ENCODE data around the gene IER2. TPM values are rescaled to one million over a fixed set of nuclear protein-coding genes. Genes with fewer than 3 reads are reported as not detected.
A peak's percentile ranks its signal among the peaks of the same experiment; 100 is the strongest.

Gene IER2
- total RNA-seq, result 17.3 TPM
- long read RNA-seq, transcript IER2-203 (1 exons, 2,934 nt), result major isoform, 47 of 47 reads
- long read RNA-seq, partial matches to known transcripts, result 0 of 47 reads
- long read RNA-seq, other reads (novel, unspliced or antisense), result 0 of 47 reads

DNA sequence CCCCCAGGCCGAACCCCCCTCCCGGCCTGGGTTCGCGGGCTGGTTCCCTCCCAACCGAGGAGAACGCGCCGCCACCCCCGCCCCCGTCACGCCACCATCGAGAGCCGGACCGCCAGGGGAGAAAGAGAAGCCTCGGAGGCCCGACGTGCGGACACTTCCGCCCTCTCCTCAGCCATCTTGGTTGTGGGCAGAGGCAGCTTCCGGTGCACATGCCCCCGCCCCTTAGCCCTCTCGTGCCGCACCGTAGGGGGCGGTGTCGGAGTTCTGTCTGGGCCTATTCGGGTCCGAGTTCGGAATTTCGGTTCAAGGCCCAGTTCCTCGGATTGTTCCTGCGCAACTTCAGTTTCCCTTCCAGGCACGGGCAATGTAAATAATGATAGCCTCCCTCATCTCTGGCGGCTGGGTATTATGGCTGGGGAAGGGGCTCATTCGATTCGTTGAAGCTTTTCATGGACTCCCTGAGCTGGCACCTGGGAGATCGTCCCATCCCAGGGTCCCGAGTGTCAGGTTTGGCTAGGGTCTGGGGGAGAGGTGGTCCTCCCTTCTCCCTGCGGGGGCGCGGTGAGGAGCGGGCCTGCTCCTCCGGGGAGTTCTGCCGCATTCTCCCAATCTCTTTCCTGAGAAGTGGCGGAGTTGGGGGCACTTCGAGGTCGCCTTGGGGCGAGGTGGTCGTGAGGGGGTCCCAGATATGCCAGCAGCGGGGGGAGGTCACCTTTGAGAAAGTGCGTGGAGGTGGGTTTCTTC lies at the start of gene IER2, which contains the start of gene STX10:
TSS of gene IER2 (plus strand) at position 225 of the 744 bp plus-strand sequence. CDS start 2,776 bp downstream, outside the sequence.
TSS of gene STX10 (minus strand) at position 189 of the 744 bp plus-strand sequence. CDS start 202 bp downstream, outside the sequence.
- peak; percentile 65 for TF ChIP-seq CTCF (IDR thresholded peaks at IDR 0.05; ENCODE audit: borderline replicate concordance)
- peak within 1 kb of the TSS; percentile 91 for H3K4me3 ChIP-seq
- intact Hi-C loops (cut with micrococcal nuclease), result no loop called here
- peaks cover 61% of the 10 kb centered on the region for H3K4me1 ChIP-seq
- DNase-seq, result peak; percentile 96
- no peaks in the 10 kb centered on the region for H3K27me3 ChIP-seq (ENCODE audit: low read depth)
- H3K9me3 ChIP-seq (replicated peaks), result no peaks in the 10 kb centered on the region
- H3K27ac ChIP-seq (replicated peaks), result peak within 1 kb of the TSS; percentile 99
- H3K36me3 ChIP-seq, result peaks cover 15% of the 10 kb centered on the region

GRCh38 chr19:13100841-13101589 lies 49.2 kb upstream of the IER2 start:
- DNase-seq, result no peak
- Histone ChIP-seq H3K9me3 (replicated peaks) (no peaks in the 10 kb centered on the region), H3K36me3 (no peaks in the 10 kb centered on the region), H3K27ac (replicated peaks) (peak overlapping the region; percentile 97), H3K27me3 (ENCODE audit: low read depth) (no peaks in the 10 kb centered on the region), H3K4me3 (peak overlapping the region; percentile 70), H3K4me1 (peaks cover 91% of the 10 kb centered on the region)
- intact Hi-C loops (cut with micrococcal nuclease), result no loop called here
- TF ChIP-seq CTCF (IDR thresholded peaks at IDR 0.05; ENCODE audit: borderline replicate concordance), result peak; percentile 39

DNA sequence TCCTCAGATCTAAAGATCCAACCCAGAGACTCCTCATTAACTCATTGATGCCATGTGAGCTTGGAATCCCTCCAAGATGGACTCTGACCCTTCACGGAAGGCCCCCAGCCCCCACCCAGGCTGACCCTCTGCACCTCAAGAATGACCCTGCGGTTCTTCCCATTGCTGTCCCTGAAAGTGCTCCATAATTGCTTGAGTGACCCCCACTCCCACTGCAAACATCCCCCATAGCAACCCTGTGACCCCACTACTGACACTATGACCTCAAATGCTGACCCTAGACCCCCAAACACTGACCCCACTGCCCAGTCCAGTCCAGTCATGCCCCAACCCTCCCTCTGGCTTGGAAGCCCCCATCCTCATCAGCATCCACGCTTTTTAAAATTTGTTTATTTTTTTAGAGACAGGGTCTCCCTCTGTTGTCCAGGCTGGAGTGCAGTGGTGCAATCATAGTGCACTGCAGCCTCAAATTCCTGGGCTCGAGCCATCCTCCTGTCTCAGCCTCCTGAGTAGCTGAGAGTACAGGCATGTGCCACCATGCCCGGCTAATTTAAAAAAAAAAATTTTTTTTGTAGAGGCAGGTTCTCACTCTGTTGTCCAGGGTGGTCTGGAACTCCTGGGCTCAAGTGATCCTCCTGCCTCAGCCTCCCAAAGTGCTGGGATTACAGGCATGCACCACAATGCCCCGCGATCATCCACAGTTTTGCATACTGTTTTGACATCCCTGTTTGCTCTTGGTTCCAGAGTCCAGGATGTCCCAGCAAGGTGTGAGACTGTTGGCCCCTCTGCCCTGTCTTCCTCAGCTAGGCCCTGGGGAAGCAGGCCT lies 48.4 kb upstream of the IER2 start:
- DNase-seq, result no peak
- H3K27ac ChIP-seq (replicated peaks), result peak overlapping the region; percentile 97
- no peaks in the 10 kb centered on the region for H3K27me3 ChIP-seq (ENCODE audit: low read depth)
- intact Hi-C loops (cut with micrococcal nuclease), result no loop called here
- H3K36me3 ChIP-seq, result no peaks in the 10 kb centered on the region
- no peaks in the 10 kb centered on the region for H3K9me3 ChIP-seq (replicated peaks)
- H3K4me3 ChIP-seq, result peak overlapping the region; percentile 70
- no peak for TF ChIP-seq CTCF (IDR thresholded peaks at IDR 0.05; ENCODE audit: borderline replicate concordance)
- H3K4me1 ChIP-seq, result peaks cover 83% of the 10 kb centered on the region

DNA sequence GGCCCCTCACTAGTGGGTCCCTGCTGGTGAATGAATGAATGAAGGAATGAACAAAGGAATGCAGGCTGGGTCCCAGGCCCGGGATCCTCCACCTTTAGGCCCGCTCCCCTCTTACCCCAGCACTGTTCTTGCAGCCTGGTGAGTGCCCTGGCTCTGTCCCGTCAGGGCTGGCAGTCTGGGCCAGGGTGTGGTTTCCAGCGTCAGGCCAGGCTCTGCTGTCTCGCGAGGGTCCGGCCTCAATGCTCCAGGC lies 47.9 kb upstream of the IER2 start:
- Histone ChIP-seq H3K27ac (replicated peaks) (peak overlapping the region; percentile 97), H3K27me3 (ENCODE audit: low read depth) (no peaks in the 10 kb centered on the region), H3K4me1 (peaks cover 78% of the 10 kb centered on the region), H3K4me3 (peak overlapping the region; percentile 70), H3K36me3 (peaks cover 4% of the 10 kb centered on the region), H3K9me3 (replicated peaks) (no peaks in the 10 kb centered on the region)
- no peak for DNase-seq
- intact Hi-C loops (cut with micrococcal nuclease), result no loop called here
- no peak for TF ChIP-seq CTCF (IDR thresholded peaks at IDR 0.05; ENCODE audit: borderline replicate concordance)

Data from left ventricle myocardium inferior (tissue), 1 donor.